IMR-90 (cell line): Measurements from ENCODE around the gene SEC24D. TPM values are rescaled to one million over a fixed set of nuclear protein-coding genes. Genes with fewer than 3 reads are reported as not detected.

Source experiments
- ATAC-seq: fragments of 200-7000 bp; cut with Tn5 transposase; 2 replicates; pipeline ENCODE4 v1.9.1; 2020; ENCODE audit warnings: low read depth, mild to moderate bottlenecking, moderate library complexity
- BruUV-seq: library from RNA; stranded (reverse); fragments of 400-500 nt; replicated peaks from 2 replicates; lab custom pipeline; 2021; lab: Mats Ljungman, UMichigan
- CTCF ChIA-PET: fragments of 300-600 bp; formaldehyde crosslinking; extraction: SDS; loops from one replicate; lab custom pipeline; 2021; ENCODE audit warnings: antibody characterized with exemption; lab: Yijun Ruan, JAX
- POLR2A ChIA-PET: fragments of 300-600 bp; sonication (Branson Sonifier 250); formaldehyde crosslinking; loops from one replicate; lab custom pipeline; 2022; ENCODE audit warnings: antibody characterized with exemption; ENCODE audit not compliant: unreplicated experiment; lab: Charles Lee
- DNase-seq: peaks from one replicate; pipeline ENCODE4 v3.0.0; 2013
- H2AFZ ChIP-seq: replicated peaks from 2 replicates; pipeline ENCODE3; 2013; ENCODE audit warnings: low read length, mild to moderate bottlenecking; ENCODE audit not compliant: poor library complexity
- H2AK5ac ChIP-seq: 2 replicates; pipeline ENCODE4 v1.6.1; 2013; ENCODE audit warnings: low read depth, low read length, inconsistent platforms
- H2AK9ac ChIP-seq: replicated peaks from 2 replicates; pipeline ENCODE3; 2013; ENCODE audit warnings: mild to moderate bottlenecking, low read depth, low read length, moderate library complexity; ENCODE audit not compliant: poor library complexity
- H2BK120ac ChIP-seq: 2 replicates; pipeline ENCODE4 v1.6.1; 2013; ENCODE audit warnings: low read depth, low read length, inconsistent platforms
- H2BK15ac ChIP-seq: 3 replicates; pipeline ENCODE4 v1.6.1; 2013; ENCODE audit warnings: low read depth, low read length, inconsistent platforms
- H2BK20ac ChIP-seq: 2 replicates; pipeline ENCODE4 v1.6.1; 2013; ENCODE audit warnings: low read depth, mild to moderate bottlenecking, inconsistent platforms, low read length, moderate library complexity
- H2BK5ac ChIP-seq: 2 replicates; pipeline ENCODE4 v1.6.1; 2013; ENCODE audit warnings: mild to moderate bottlenecking, low read depth, low read length, inconsistent platforms; ENCODE audit not compliant: poor library complexity, severe bottlenecking
- H3K14ac ChIP-seq: replicated peaks from 2 replicates; pipeline ENCODE4 v1.6.1; 2013; ENCODE audit warnings: low read depth, low read length, inconsistent platforms
- H3K18ac ChIP-seq: 2 replicates; pipeline ENCODE4 v1.6.1; 2013; ENCODE audit warnings: low read depth, low read length, control low read depth
- H3K23ac ChIP-seq: 2 replicates; pipeline ENCODE4 v1.6.1; 2013; ENCODE audit warnings: low read depth, low read length, inconsistent platforms
- H3K27ac ChIP-seq: 2 replicates; pipeline ENCODE4 v1.5.1; 2013; ENCODE audit warnings: mild to moderate bottlenecking, control low read depth, low read length; ENCODE audit not compliant: insufficient read depth
- H3K27me3 ChIP-seq: 2 replicates; pipeline ENCODE4 v1.6.1; 2013; ENCODE audit warnings: low read length; ENCODE audit not compliant: control insufficient read depth, insufficient read depth
- H3K36me3 ChIP-seq: 2 replicates; pipeline ENCODE4 v1.6.1; 2013; ENCODE audit warnings: low read length, mixed read lengths; ENCODE audit not compliant: control insufficient read depth, insufficient read depth
- H3K4ac ChIP-seq: 2 replicates; pipeline ENCODE4 v1.6.1; 2013; ENCODE audit warnings: low read depth, low read length, inconsistent platforms
- H3K4me1 ChIP-seq: 2 replicates; pipeline ENCODE4 v1.6.1; 2013; ENCODE audit warnings: low read length, mixed read lengths; ENCODE audit not compliant: control insufficient read depth, insufficient read depth
- H3K4me2 ChIP-seq: 2 replicates; pipeline ENCODE4 v1.6.1; 2013; ENCODE audit warnings: low read depth, mild to moderate bottlenecking, control low read depth, low read length, moderate library complexity
- H3K4me3 ChIP-seq: 2 replicates; pipeline ENCODE4 v1.5.1; 2013; ENCODE audit warnings: low read depth, mild to moderate bottlenecking, control low read depth, low read length, moderate library complexity; ENCODE audit not compliant: insufficient read depth
- H3K56ac ChIP-seq: 2 replicates; pipeline ENCODE4 v1.6.1; 2013; ENCODE audit warnings: low read length, inconsistent platforms; ENCODE audit not compliant: insufficient read depth; ENCODE audit errors: extremely low read depth
- H3K79me1 ChIP-seq, 2 experiments: 2 replicates each; pipeline ENCODE4 v1.6.1; 2013; ENCODE audit warnings: low read length in 2 of 2, inconsistent platforms in 1 of 2, low read depth in 1 of 2
- H3K9ac ChIP-seq: 2 replicates; pipeline ENCODE4 v1.6.1; 2013; ENCODE audit warnings: low read depth, low read length, control low read depth
- H3K9me1 ChIP-seq: 2 replicates; pipeline ENCODE4 v1.6.1; 2013; ENCODE audit warnings: low read length, inconsistent platforms; ENCODE audit not compliant: insufficient read depth
- H3K9me3 ChIP-seq: 2 replicates; pipeline ENCODE4 v1.6.1; 2013; ENCODE audit warnings: low read length; ENCODE audit not compliant: control insufficient read depth, insufficient read depth
- H4K20me1 ChIP-seq: 2 replicates; pipeline ENCODE4 v1.6.1; 2013; ENCODE audit warnings: low read length, inconsistent platforms; ENCODE audit not compliant: insufficient read depth
- H4K5ac ChIP-seq: 2 replicates; pipeline ENCODE4 v1.6.1; 2013; ENCODE audit warnings: mild to moderate bottlenecking, low read depth, low read length, control low read depth
- H4K8ac ChIP-seq, 2 experiments: 2 replicates each; pipeline ENCODE4 v1.6.1; 2013; ENCODE audit warnings: low read depth in 2 of 2, low read length in 2 of 2, control low read depth in 1 of 2, inconsistent platforms in 1 of 2
- H4K91ac ChIP-seq: 2 replicates; pipeline ENCODE4 v1.6.1; 2013; ENCODE audit warnings: low read depth, low read length, inconsistent platforms; ENCODE audit not compliant: insufficient read depth
- BHLHE40 ChIP-seq: fragments of 150-350 bp; IDR thresholded peaks from 2 replicates; pipeline ENCODE4 v1.6.1; 2016; ENCODE audit warnings: mild to moderate bottlenecking, low read depth, low read length
- CEBPB ChIP-seq: IDR thresholded peaks from 2 replicates; pipeline ENCODE4 v1.6.1; 2012; ENCODE audit warnings: low read depth, low read length, improper control_type of control experiment
- CHD1 ChIP-seq: IDR thresholded peaks from 2 replicates; pipeline ENCODE4 v1.6.1; 2012; ENCODE audit warnings: low read depth, low read length, improper control_type of control experiment
- MAFK ChIP-seq: IDR thresholded peaks from 2 replicates; pipeline ENCODE4 v1.6.1; 2012; ENCODE audit warnings: low read depth, low read length, improper control_type of control experiment
- NFE2L2 ChIP-seq: fragments of 150-350 bp; IDR thresholded peaks from 2 replicates; pipeline ENCODE4 v1.6.1; 2016; ENCODE audit warnings: low read depth, mild to moderate bottlenecking, low read length
- RAD21 ChIP-seq: IDR thresholded peaks from 2 replicates; pipeline ENCODE4 v1.6.1; 2012; ENCODE audit warnings: low read length, improper control_type of control experiment
- RCOR1 ChIP-seq: IDR thresholded peaks from 2 replicates; pipeline ENCODE4 v1.6.1; 2012; ENCODE audit warnings: mild to moderate bottlenecking, low read length, improper control_type of control experiment; ENCODE audit not compliant: insufficient replicate concordance
- WGBS, 2 experiments: methylation state at CpG; one replicate each; pipeline versions ENCODE4 v1.1.5 to v1.1.7; 2013; ENCODE audit warnings: missing lambda C conversion rate in 2 of 2; ENCODE audit not compliant: insufficient read length in 1 of 2; ENCODE audit errors: extremely low coverage in 2 of 2; 5-methylcytosine and 5-hydroxymethylcytosine counted together
- dilution Hi-C: fragments of 300-500 bp; cut with HindIII; formaldehyde crosslinking; loops from one replicate; pipeline ENCODE4 v1.14.3; 2018; ENCODE audit warnings: low sequenced_read_pairs; ENCODE audit not compliant: unreplicated experiment
- in situ Hi-C: fragments of 300-500 bp; cut with MboI; formaldehyde crosslinking; loops from 3 replicates; pipeline ENCODE4 v1.14.3; 2019; ENCODE audit warnings: low sequenced_read_pairs, inconsistent platforms, mixed read lengths
- intact Hi-C: fragments of 100-400 bp; cut with micrococcal nuclease; formaldehyde crosslinking; loops from 2 replicates; pipeline ENCODE4 v1.10.0; 2022
- polyA plus RNA-seq, 3 experiments: library from polyadenylated mRNA; depleted of rRNA; stranded (reverse); fragments of >200 nt; gene quantifications; 2 replicates each; pipeline ENCODE4 v1.2.3, GENCODE V29; 2012; ENCODE audit warnings: low replicate concordance in 1 of 3
- total RNA-seq: library from RNA; depleted of rRNA; stranded (reverse); fragments of >200 nt; gene quantifications from 2 replicates; pipeline ENCODE4 v1.2.3, GENCODE V29; 2012
- TF ChIP-seq, protein P1 (sequence below): conservative IDR thresholded peaks from 2 replicates; pipeline ENCODE4 v1.5.1; 2012; ENCODE audit warnings: mild to moderate bottlenecking, low read depth, low read length, improper control_type of control experiment

The SEC24D gene
- total and polyA plus RNA-seq, 2 of the 4 experiments (the other 2 are of a cell fraction): 93.2 to 111 TPM

GRCh38 chr4:118839221-118839927 lies 3.4 kb upstream of the SEC24D start:
- WGBS, 2 experiments: no CpG with 5 or more reads among the region's 3 CpGs
- Histone ChIP-seq H2AFZ (no peak overlapping the region), H2BK15ac (no peak overlapping the region), H2BK20ac (no peak overlapping the region), H2AK9ac (no peak overlapping the region), H3K4ac (no peak overlapping the region), H3K9me3 (no peaks in the 10 kb centered on the region), H2AK5ac (no peak overlapping the region), H3K23ac (no peak overlapping the region), H3K36me3 (no peaks in the 10 kb centered on the region), H4K8ac (no peak overlapping the region), H4K5ac (no peak overlapping the region), H4K91ac (no peak overlapping the region), H3K79me1 (peaks cover 0 to 21% of the 10 kb centered on the region in 2 experiments; a peak in 2 of 4 replicates), H3K27me3 (no peaks in the 10 kb centered on the region), H2BK5ac (no peak overlapping the region), H3K9ac (no peak overlapping the region), H3K27ac (no peak overlapping the region), H4K20me1 (peaks cover 6% of the 10 kb centered on the region), H3K9me1 (0 out of 2 replicates have a peak, but pooled peaks cover 3% of the 10 kb centered on the region), H2BK120ac (no peak overlapping the region), H3K4me3 (no peak overlapping the region), H3K14ac (no peak overlapping the region), H3K4me2 (no peak overlapping the region), H3K56ac (no peak overlapping the region), H3K18ac (no peak overlapping the region), H3K4me1 (0 out of 2 replicates have a peak, but pooled peaks cover 2% of the 10 kb centered on the region)
- DNase-seq (no peak), ATAC-seq (no peak)
- no peak for TF ChIP-seq MAFK
- no peak for TF ChIP-seq NFE2L2
- no peak for TF ChIP-seq CEBPB
- no peak for TF ChIP-seq RAD21
- TF ChIP-seq, protein P1, sequence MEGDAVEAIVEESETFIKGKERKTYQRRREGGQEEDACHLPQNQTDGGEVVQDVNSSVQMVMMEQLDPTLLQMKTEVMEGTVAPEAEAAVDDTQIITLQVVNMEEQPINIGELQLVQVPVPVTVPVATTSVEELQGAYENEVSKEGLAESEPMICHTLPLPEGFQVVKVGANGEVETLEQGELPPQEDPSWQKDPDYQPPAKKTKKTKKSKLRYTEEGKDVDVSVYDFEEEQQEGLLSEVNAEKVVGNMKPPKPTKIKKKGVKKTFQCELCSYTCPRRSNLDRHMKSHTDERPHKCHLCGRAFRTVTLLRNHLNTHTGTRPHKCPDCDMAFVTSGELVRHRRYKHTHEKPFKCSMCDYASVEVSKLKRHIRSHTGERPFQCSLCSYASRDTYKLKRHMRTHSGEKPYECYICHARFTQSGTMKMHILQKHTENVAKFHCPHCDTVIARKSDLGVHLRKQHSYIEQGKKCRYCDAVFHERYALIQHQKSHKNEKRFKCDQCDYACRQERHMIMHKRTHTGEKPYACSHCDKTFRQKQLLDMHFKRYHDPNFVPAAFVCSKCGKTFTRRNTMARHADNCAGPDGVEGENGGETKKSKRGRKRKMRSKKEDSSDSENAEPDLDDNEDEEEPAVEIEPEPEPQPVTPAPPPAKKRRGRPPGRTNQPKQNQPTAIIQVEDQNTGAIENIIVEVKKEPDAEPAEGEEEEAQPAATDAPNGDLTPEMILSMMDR: no peak
- no peak for TF ChIP-seq BHLHE40
- no peak for TF ChIP-seq CHD1
- TF ChIP-seq RCOR1: no peak
- in situ Hi-C loops: no loop called here
- ChIA-PET POLR2A (no interaction called here), CTCF (interaction anchor here (0.5 to 0.8 kb wide), 2 partner anchors 12 to 139 kb away, joined by 3 read pairs; no protein-coding TSS in a partner anchor)
- BruUV-seq: no TSS peak
- dilution Hi-C loops: no loop called here
- intact Hi-C loops: no loop called here
